Measurements from ENCODE around the gene TWIST2.

The TWIST2 gene

DNA sequence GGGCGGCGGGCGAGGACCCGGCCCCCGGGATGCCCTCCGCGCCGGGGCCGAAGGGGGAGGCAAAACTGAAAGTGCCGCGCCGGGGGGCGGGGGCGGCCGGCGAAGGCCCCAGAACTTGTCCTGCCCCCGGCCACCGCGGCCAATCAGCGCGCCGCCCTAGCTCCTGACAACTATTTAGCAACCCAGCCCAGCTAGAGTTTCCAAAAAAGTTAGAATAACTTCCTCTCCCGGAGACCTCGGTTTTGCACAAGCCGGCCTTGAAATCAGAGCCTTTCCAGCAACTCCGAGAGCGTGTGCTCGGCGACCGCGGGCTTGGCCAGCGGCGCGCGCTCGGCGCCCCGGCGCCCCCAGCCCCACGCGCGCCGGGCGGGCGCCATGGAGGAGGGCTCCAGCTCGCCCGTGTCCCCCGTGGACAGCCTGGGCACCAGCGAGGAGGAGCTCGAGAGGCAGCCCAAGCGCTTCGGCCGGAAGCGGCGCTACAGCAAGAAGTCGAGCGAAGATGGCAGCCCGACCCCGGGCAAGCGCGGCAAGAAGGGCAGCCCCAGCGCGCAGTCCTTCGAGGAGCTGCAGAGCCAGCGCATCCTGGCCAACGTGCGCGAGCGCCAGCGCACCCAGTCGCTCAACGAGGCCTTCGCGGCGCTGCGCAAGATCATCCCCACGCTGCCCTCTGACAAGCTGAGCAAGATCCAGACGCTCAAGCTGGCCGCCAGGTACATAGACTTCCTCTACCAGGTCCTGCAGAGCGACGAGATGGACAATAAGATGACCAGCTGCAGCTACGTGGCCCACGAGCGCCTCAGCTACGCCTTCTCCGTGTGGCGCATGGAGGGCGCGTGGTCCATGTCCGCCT, at the start of gene TWIST2:
Gene TWIST2 (plus strand): TSS at position 245 of the 850 bp plus-strand sequence. CDS start 131 bp downstream, at position 376.
- peak; percentile 86 for DNase-seq

DNA sequence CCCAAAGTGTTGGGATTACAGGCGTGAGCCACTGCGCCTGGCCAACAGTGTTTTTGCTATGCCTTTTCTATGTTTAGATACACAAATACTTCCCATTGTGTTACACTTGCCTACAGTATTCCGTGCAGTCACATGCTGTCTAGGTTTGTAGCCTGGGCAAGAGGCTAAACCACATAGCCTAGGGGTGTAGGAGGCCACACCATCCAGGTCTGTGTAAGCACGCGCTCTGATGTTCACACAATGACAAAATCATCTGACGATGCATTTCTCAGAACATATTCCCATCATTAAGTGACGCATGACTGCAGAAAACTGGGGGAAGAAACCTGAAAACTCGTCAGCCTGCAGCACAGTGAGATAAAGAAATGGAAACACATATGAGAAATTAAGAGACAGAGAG, 46.1 kb upstream of the TWIST2 start:
- no peak for DNase-seq

DNA sequence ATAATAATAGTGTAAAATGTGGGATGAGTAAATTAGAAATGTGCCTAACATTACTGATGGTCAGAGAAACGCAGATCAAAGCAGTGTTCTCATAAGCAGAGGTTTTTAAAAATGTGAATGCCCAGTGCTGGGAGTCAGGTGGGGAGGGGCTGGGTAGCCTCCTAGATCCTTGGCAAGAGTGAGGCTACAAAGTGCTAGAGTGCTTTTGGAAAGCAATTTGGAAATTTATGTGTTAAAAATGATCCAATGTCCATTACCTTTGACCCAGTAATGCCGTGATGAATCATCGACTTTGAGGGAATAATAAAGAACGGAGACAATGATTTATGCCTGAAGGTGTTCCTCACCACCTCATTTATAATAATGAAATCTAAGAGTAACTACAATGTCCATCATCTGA, 44.9 kb upstream of the TWIST2 start:
- DNase-seq = no peak

DNA sequence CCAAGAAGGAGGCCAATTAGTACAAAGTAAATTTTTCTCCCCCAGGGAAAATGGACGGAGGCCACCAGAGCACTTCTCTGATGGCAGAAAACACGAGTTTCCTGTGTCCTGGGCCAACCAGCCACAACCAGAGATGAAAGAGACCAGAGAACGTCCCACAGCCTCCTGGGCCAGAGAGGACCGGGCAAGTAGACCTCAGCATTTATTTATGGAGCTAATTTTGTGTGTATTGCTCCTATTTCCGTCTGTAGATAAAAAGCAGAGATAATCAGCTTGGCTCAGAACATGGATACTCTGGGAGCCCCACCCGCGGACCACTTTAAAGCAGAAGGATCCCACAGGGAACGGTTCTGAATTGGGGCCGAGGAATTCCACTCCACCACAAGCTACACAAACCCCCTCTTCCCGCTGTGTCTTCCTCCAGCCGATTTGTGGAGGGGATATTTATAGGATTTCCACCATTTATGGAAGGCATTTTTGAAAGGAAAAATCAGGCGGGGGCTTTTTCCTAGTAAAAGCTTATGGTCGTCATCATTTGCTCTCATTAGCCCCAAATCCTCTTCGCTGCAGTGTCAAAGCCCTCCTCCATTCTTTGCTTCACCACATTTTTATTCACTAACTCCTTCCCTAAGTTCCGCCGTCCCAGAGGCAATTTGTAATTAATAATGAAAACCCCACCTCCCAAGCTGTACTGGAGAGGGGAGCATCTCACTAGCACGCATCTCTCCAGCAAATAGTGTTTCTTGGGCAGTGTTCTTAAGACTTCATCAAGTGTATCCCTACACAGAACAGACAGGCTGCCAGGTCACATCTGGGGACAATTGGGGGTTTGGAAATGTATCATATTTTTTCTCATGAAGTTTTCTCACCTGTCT, 43.7 kb upstream of the TWIST2 start:
- no peak for DNase-seq

DNA sequence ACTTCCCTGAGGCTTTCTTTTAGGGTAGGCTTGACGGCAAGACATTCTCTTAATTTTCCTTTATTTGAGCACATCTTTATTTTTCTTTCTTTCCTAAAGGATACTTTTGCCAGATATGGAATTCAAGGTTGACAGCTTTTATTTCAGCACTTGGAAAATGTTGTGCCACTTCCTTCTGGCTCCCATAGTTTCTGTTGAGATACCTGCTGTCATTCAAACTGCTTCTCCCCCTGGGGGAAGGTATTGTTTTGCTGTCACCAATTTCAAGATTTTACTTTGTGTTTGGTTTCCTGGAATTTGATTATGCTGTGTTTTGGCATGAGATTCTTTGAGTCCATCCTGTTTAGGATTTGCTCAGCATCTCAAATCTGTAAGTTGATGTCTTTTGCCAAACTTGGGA, 39.1 kb upstream of the TWIST2 start:
- no peak for DNase-seq

DNA sequence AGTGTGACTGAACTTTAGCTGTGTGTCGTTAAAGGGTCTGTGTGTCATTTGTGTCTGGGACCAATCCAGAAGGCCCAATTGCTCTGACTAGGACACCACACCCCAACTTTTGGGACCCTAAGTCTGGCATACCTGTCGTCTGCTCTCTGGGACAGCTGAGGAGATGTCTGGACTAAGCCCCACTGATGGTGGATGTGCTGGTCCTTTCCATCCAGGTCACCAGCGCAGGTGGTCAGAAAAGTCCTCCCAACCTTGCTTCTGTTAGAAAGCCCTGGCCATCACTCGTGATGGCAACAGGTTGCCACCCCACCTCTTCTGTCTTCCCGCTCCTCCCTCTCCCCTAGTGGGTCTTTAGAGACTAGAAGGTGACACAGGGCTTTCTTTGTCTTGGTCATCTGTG, 37.6 kb upstream of the TWIST2 start:
- DNase-seq = no peak

DNA sequence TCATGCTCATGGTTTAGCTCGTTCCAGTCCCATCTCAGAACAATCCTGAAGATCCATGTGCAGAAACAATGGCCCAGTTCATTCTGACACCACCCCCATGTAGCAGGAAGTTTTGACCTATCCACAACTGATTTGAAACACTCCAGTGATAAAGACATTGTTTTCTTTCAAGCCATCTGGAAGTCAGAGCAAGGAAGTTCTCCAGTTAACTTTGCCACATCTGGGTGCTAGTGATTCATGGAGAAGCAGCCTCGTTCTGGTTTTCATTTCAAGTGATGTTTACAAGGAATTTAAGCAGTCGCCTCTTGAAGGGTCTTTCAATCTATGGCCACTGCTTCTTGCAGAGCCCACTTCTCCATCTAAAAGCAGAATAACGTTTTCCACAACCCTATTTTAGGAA, 36.6 kb upstream of the TWIST2 start:
- no peak for DNase-seq

DNA sequence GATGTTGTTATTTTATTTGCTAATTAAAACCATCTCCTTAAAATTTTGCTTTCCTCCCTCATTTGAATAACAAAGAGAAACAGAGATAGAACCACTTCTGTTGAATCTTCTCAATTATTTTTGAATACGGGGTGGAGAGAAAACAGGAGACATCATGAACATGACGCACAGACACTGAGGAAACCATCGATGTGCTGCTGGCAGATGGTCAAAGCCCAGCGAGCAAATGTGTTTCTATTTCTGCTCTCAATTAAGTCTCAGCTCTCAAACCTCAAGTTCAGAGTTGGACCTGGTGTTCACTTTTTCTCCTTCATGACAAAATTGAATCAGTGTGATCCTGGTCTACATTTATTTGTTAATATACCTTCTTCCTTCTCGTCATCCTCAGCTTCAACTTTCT, 36.1 kb upstream of the TWIST2 start:
- DNase-seq = no peak

DNA sequence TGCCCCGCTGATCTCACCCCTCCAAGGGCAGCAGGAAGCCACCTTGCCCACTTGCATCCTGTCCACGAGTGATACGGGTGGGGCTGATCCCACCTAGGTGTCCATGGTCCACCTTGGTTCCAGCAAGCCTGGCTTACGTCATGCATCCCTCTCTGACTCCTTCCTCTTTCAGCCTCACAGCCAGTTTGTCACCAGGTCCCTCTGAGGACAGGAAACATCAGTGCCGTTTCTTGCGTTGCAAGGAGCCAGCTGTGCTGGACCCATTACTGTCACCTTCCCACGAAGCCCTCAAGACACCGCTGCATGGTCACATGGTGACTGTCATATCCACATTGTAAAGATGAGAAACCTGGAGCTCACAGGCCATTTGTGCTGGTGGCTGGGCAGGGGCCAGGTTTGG, 34.8 kb upstream of the TWIST2 start:
- DNase-seq = no peak

DNA sequence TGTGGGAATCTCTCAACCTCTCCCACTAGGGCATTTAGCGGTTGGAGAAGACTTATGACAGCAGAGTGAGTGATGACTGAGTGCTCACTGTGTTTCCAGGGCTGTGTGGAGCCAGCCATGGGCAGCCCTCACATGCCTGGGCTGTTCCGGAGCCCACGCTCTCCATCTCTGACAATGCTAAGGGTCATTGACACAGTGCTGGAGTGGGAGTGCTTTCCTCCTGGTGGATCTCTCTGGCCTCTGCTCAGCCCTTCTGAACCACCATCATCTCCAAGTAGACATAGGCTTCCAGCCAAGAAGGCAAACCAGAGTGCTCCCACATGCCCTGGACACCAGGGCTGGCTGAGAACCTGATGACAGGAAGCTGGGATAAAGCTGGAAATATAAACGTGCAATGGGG, 33.1 kb upstream of the TWIST2 start:
- no peak for DNase-seq

DNA sequence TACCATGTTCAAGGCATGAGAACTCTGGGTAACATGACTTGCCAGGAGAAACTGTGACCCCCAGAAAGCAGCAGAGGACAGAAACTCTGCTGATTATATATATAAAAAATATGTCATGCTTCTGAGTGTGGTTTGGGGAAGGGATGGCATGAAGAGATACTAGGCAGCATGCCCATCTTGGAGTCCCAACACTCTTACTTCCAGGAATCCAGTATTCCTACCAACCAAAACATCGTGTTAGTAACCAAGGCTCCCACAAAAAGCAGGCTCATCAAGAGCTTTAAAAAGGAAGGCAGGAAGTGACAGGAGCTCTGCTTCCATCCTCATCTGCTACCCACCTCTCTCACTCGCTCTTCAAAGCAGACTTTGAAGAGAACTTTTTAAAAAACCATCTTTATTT, 31.6 kb upstream of the TWIST2 start:
- no peak for DNase-seq

DNA sequence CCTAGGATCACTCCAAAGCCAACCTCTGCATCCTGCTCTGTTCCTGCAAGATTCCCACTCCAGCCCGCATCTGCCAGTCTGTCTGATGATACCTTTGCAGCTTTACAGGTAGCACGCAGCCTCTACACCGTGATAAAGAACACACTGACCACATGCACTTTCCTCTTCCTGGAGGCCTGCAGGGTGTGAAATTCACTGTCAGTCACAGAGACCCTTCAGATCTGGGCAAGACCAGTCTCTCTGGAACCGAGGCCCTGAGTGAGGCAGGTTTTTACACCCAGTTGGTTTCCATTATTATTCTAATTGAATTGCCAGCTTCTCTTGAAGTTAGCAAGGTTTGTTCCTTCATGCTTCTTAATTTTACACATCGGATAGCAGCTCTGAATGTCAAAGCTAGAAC, 30.5 kb upstream of the TWIST2 start:
- no peak for DNase-seq

DNA sequence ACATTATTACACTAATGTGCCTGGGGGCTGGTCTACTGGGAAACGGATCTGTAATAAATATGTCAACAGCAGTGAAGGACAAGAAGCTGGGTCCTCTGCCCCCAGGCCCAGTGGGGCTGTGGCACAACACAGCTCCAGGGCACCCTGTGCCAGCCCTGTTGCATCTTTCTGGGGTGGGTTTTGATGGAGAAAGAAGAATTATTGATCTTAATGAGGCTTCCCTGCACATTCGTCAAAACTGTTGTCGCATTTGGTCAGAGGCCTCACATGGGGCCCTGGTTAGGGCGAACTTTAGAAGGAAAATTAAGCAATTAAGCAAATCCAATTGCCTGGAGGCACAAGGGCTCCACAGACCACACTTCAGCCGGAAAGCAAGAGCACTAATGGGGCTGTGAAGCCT, 30.0 kb upstream of the TWIST2 start:
- no peak for DNase-seq

DNA sequence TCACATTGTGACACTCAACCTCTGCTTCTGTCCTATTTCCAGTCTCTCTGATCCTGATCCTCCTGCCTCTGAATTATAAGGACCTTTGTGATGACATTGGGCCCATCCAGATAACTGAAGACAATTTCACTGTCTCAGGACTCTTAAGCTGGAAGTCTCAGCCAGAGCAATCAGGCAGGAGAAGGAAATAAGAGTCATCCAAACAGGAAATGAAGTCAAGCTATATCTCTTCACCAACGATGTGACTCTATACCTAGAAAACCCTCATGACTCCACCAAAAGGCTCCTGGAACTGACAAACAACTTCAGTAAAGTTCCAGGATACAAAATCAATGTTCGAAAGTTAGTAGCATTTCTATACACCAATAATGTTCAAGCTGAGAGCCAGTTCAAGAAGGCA, 29.3 kb upstream of the TWIST2 start:
- DNase-seq = no peak

DNA sequence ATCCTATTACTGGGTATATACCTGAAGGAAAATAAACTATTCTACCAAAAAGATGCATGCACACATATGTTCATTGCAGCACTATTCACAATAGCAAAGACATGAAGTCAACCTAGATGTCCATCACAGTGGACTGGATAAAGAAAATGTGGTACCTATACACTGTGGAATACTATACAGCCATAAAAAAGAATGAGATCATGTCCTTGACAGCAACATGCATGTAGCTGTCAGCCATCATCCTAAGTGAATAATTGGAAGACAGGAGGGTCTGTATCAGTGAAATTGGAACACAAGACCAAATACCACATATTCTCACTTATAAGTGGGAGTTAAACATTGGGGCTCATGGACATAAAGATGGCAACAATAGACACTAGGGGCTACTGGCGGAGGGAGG, 27.7 kb upstream of the TWIST2 start:
- DNase-seq = no peak

DNA sequence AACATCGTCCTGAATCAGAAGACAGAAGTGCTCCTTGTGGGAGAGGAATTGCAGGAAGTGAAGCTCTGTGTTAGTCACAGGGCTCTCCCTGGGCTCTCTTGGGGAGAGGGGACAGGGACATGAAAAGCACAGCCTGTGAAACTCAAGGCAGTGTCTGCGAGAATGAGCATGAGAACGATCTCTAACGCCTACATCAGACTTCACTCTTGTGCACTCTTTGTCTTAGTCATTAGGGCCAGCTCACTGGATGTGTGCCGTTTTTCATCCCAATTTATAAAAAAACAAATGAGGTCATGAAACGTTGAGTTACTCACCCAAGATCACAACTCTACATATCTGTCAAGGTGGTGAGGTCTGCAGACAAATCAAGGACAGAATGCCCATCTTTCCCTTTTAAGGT, 27.0 kb upstream of the TWIST2 start:
- DNase-seq = peak; percentile 8

DNA sequence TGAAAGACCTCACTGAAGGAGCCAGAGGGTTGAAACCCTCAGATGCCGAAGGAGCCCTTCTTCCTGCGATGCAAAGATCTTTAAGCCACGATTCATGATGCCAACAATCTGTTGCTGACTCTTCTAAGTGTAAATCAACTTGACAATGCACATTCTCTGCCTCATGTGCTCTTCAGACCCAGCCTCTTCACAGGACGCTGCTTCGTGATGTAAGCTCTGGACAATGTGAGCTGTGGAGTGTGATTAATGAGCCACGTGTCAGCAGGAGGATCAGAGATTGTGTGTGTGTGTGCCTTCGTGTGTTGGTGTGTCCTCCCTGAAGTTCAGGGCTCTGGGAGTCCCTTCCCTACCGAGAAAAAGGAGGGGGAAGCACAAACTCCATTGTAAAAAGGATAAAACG, 26.5 kb upstream of the TWIST2 start:
- peak; percentile 76 for DNase-seq

DNA sequence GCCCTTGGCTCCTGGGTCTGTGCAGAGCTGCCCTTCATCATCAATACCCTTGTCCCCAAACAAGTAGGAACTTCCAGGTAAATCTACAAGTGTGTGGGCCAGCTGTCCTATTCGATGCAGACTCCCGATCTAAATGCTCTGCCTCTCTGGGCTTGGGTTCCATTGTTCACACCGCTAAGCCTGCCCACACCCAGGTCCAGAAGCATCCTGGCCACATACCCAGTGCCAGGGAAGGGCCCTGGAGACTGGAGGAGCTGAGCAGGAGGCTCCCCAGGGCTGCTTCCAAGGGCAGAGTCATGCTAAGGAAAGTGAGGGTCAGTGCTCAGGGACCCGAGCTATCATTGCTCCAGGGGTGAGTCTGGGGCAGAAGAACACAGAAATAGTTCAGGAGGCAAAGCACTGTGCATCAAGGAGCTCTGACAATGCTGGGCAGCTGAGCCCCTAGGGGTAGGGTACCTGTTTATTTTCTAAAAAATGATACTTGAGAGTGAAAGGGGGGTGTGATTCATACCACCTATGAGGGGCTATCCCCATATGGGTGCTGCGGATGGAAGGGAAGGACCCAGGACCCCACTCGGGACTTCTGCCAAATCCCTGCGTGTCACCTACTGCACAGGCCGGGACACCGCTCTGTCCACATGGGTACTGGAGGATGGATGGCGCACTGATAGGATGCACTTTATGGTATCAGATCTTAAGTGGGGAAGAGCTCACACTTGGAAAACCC, 25.8 kb upstream of the TWIST2 start:
- DNase-seq = no peak

DNA sequence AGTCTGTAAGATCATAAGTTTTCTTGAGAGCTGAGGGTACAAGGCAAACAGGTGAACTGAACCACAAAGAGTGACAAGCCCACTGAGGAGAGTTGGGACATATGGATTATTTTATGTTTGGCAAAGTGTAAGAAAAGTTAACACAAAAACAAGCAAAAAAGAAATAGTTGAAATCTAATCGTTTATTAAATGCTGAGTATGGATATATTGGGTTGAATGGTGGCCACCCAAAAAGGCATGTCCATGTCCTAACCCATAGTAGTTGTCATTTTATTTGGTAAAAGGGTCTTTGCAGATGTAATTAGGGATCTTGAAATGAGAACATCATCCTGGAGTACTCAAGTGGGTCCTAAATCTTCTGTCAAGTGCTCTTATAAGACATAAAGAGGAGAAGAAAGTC, 24.9 kb upstream of the TWIST2 start:
- DNase-seq = no peak

DNA sequence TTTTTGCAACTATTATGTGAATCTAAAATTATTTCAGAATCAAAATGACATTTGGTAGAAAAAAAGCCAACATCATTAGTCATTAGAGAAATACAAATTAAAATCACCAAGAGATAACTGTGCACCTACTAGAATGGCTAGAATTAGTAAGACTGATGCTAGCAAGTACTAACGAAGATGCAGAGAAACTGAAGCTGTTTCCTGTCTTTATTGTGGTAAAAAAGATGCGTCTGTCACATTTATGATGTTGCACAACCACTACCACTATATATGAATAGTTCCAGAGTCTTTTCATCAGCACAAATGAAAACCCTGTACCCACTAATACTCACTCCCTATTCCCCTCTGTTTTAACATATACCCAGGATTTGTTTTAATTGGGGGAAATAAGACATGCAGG, 16.7 kb upstream of the TWIST2 start:
- no peak for DNase-seq

DNA sequence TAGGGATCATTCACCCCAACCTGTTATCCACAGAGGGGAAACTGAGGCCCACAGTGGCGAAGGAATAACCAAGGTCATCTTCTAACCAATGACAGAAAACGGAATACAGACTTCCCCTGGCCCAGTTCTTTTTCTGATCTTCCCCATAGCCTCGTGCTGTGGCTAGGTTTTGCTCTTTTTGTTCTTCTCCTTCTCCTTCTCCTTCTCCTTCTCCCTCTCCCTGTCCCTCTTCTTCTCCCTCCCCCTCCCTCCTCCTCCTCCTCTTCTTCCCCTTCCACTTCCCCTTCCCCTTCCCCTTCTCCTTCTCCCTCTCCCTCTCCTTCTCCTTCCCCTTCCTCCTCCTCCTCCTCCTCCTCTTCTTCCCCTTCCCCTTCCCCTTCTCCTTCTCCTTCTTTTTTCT, 12.9 kb upstream of the TWIST2 start:
- DNase-seq = no peak

DNA sequence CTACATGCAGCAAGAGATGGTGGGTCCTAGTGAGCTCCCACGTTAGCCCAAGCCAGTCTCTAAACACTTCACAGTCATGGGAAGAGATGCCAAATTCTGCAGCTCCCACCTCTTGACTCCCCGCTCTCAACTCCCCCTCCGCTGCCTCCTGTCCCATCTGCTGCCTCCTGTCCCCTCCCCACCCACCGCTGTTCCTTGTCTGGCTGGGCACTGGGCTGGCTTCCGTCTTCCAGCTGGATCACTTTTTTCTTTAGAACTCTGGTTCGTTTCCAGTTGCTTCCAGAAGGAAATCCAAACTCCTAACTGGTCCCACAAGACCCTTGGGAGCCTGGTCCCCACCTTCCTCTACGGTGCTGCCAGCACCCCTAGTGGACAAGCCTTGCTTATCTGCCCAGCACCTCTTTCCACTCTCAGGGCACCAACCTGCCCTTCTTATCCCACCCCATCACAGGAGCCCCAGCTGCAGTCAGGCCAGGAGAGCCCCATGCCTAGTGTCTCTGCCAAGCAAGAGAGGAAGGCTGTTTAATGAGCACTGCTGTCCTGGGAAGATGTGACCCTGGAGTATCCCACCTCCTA, 12.1 kb upstream of the TWIST2 start:
- DNase-seq = no peak

DNA sequence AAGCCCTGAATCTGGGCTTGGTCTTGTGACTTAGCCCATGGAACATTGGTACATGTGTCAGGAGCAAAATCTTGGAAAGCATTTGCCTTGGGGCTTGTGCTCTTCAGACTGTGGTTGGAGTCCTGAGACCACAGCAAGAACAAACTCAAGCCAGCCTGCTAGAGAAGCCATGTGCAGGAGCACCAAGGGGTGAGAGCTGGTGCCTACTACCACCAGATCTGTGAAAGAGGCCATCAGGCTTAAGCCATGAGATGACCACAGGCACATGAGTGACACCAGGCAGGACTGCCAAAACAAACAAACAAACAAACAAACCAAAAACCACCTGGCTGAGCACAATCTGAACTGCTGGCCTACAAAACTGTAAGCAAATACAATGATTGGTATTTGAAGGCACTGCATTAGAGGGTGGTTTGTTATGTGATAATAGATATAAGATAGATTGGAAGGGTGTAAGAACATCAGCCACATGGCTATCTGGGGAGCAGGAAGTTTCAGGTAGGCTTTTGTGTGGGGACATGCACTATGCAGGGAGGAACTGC, 9.0 kb upstream of the TWIST2 start:
- DNase-seq = no peak
